Endothelial cell of umbilical vein (primary cell): Measurements from ENCODE around the gene CTNNA2. TPM values are rescaled to one million over a fixed set of nuclear protein-coding genes. Genes with fewer than 3 reads are reported as not detected.

ENCODE experiments used
- BruUV-seq: library from RNA; stranded (reverse); fragments of 400-500 nt; replicated peaks from 2 replicates; lab custom pipeline; 2021; lab: Mats Ljungman, UMichigan
- CTCF ChIA-PET: fragments of 300-600, 350-600 bp; sonication (Branson Sonifier 250); formaldehyde crosslinking; loops from one replicate; lab custom pipeline; 2021; ENCODE audit warnings: antibody characterized with exemption, inconsistent platforms; lab: Charles Lee
- POLR2A ChIA-PET: fragments of 300-600, 350-600 bp; sonication (Branson Sonifier 250); formaldehyde crosslinking; loops from one replicate; lab custom pipeline; 2021; ENCODE audit warnings: antibody characterized with exemption, inconsistent platforms; lab: Charles Lee
- DNase-seq: peaks from one replicate; pipeline ENCODE4 v3.0.0-alpha.2; 2011; ENCODE audit warnings: low read depth, low spot score
- FAIRE-seq: peaks from 2 replicates; lab custom pipeline; 2011; peaks lifted over from hg19 to GRCh38; lab: Jason Lieb, UNC
- H2AFZ ChIP-seq: 2 replicates; pipeline ENCODE4 v1.6.0; 2012; ENCODE audit warnings: low read depth, low read length, control low read depth, inconsistent platforms
- H3K27ac ChIP-seq: 2 replicates; pipeline ENCODE4 v1.5.1; 2011; ENCODE audit warnings: low read depth, mild to moderate bottlenecking, control low read depth, low read length, moderate library complexity; ENCODE audit not compliant: insufficient read depth
- H3K27me3 ChIP-seq, 2 experiments: 2 replicates each; pipeline versions ENCODE4 v1.6.0 to v1.6.1; 2011; ENCODE audit warnings: low read length in 2 of 2, mixed read lengths in 1 of 2; ENCODE audit not compliant: control insufficient read depth in 2 of 2, insufficient read depth in 2 of 2
- H3K36me3 ChIP-seq, 2 experiments: 2 replicates in 1 of 2; 3 replicates in 1 of 2; pipeline ENCODE4 v1.5.1; 2011; ENCODE audit warnings: low read length in 2 of 2, mild to moderate bottlenecking in 1 of 2, moderate library complexity in 1 of 2; ENCODE audit not compliant: control insufficient read depth in 2 of 2, insufficient read depth in 2 of 2; ENCODE audit errors: extremely low read depth in 1 of 2
- H3K4me1 ChIP-seq: 3 replicates; pipeline ENCODE4 v1.5.1; 2011; ENCODE audit warnings: mild to moderate bottlenecking, low read length; ENCODE audit not compliant: control insufficient read depth, insufficient read depth; ENCODE audit errors: extremely low read depth
- H3K4me2 ChIP-seq: 2 replicates; pipeline ENCODE4 v1.6.1; 2011; ENCODE audit warnings: low read length, control low read depth, mixed read lengths; ENCODE audit not compliant: insufficient read depth
- H3K4me3 ChIP-seq, 3 experiments: fragments of 200-600 bp in 1 of 3; sonication (generic), shearing (Covaris generic) in 1 of 3; replicated peaks in 1 of 3; 2 replicates each; pipeline ENCODE4 v1.5.1; 2011 to 2016; ENCODE audit warnings: control low read depth in 3 of 3, low read length in 3 of 3, mild to moderate bottlenecking in 2 of 3, inconsistent platforms in 1 of 3, low read depth in 1 of 3, moderate library complexity in 1 of 3; ENCODE audit not compliant: insufficient read depth in 1 of 3
- H3K79me2 ChIP-seq: 2 replicates; pipeline ENCODE4 v1.6.0; 2012; ENCODE audit warnings: low read length, inconsistent platforms; ENCODE audit not compliant: control insufficient read depth, insufficient read depth
- H3K9ac ChIP-seq: replicated peaks from 2 replicates; pipeline ENCODE3; 2011; ENCODE audit warnings: low read length, control low read depth; ENCODE audit not compliant: insufficient read depth; ENCODE audit errors: extremely low read depth
- H3K9me1 ChIP-seq: replicated peaks from 3 replicates; pipeline ENCODE4 v1.6.0; 2011; ENCODE audit warnings: mild to moderate bottlenecking, low read length; ENCODE audit not compliant: control insufficient read depth, insufficient read depth; ENCODE audit errors: extremely low read depth
- H3K9me3 ChIP-seq: replicated peaks from 2 replicates; pipeline ENCODE4 v1.5.1; 2012; ENCODE audit warnings: low read length, inconsistent platforms; ENCODE audit not compliant: control insufficient read depth, insufficient read depth
- H4K20me1 ChIP-seq: replicated peaks from 2 replicates; pipeline ENCODE3; 2011; ENCODE audit warnings: mild to moderate bottlenecking, low read length; ENCODE audit not compliant: control insufficient read depth, insufficient read depth; ENCODE audit errors: extremely low read depth
- FOS ChIP-seq: IDR thresholded peaks from 2 replicates; pipeline ENCODE4 v1.6.1; 2011; ENCODE audit warnings: mild to moderate bottlenecking, low read length, moderate library complexity, borderline replicate concordance; ENCODE audit not compliant: insufficient read depth
- GATA2 ChIP-seq: IDR thresholded peaks from 2 replicates; pipeline ENCODE4 v1.7.0; 2011; ENCODE audit warnings: low read depth, mild to moderate bottlenecking, moderate library complexity, mixed read lengths, low read length; ENCODE audit not compliant: insufficient read length, insufficient read depth
- JUN ChIP-seq: IDR thresholded peaks from 2 replicates; pipeline ENCODE4 v1.6.1; 2011; ENCODE audit warnings: borderline replicate concordance, low read depth; ENCODE audit not compliant: insufficient read length, insufficient read depth
- MAX ChIP-seq: IDR thresholded peaks from 2 replicates; pipeline ENCODE4 v1.6.1; 2011; ENCODE audit not compliant: insufficient read depth, insufficient read length
- MYC ChIP-seq: IDR thresholded peaks from one replicate; pipeline ENCODE4 v1.6.1; 2011; ENCODE audit warnings: mild to moderate bottlenecking, low read depth, low read length
- POLR2A ChIP-seq: IDR thresholded peaks from 2 replicates; pipeline ENCODE4 v1.6.1; 2012; ENCODE audit warnings: low read depth, mild to moderate bottlenecking, control low read depth, low read length
- POLR2AphosphoS5 ChIP-seq: IDR thresholded peaks from 2 replicates; pipeline ENCODE4 v1.6.1; 2012; ENCODE audit warnings: low read depth, mild to moderate bottlenecking, control low read depth, low read length, moderate library complexity; ENCODE audit not compliant: insufficient read depth
- dilution Hi-C: fragments of 300-500 bp; cut with MboI; formaldehyde crosslinking; loops from one replicate; pipeline ENCODE4 v1.15.0; 2019; ENCODE audit warnings: low sequenced_read_pairs; ENCODE audit not compliant: extremely low pct_ligation_motif_present
- intact Hi-C: fragments of 100-400 bp; cut with micrococcal nuclease; formaldehyde crosslinking; loops from one replicate; pipeline ENCODE4 v1.10.0; 2022
- polyA plus RNA-seq, 4 experiments: library from polyadenylated mRNA; depleted of rRNA in 3 of 4; stranded (reverse) in 3 of 4; unstranded in 1 of 4; fragments of >200 nt; gene quantifications; 2 replicates each; pipeline versions ENCODE4 v1.2.1 to v1.2.3, GENCODE V29; 2011 to 2012; ENCODE audit warnings: missing spikeins in 1 of 4
- total RNA-seq: library from RNA; stranded (reverse); gene quantifications from 2 replicates; pipeline ENCODE4 v1.2.3, GENCODE V29; 2021

The CTNNA2 gene
- total and polyA plus RNA-seq, 2 donors (not counting 3 experiments of a cell fraction or from before 2014, with no cell fraction given) = not detected

GRCh38 chr2:79857888-79858287 lies 345.0 kb downstream of the CTNNA2 start:
- POLR2A ChIA-PET = no interaction called here
- H3K4me2 ChIP-seq = no peak overlapping the region
- TF ChIP-seq MAX (no peak), MYC (no peak)

GRCh38 chr2:79860228-79861058 lies 347.6 kb downstream of the CTNNA2 start:
- no peak for DNase-seq
- CTCF ChIA-PET = no interaction called here
- intact Hi-C loops = no loop called here

More at GRCh38 chr2:79857888-79858287, 345.0 kb downstream of the CTNNA2 start:
- no peak for DNase-seq
- CTCF ChIA-PET = no interaction called here
- H3K36me3 ChIP-seq = no peaks in the 10 kb centered on the region
- dilution Hi-C loops (no loop called here), intact Hi-C loops (no loop called here)
- H3K9me3 ChIP-seq = peaks cover 3% of the 10 kb centered on the region
- H3K27ac ChIP-seq = no peak overlapping the region
- no TSS peak for BruUV-seq
- no peaks in the 10 kb centered on the region for H3K4me1 ChIP-seq
- no peak overlapping the region for H2AFZ ChIP-seq
- H3K4me3 ChIP-seq = no peak overlapping the region
- no peaks in the 10 kb centered on the region for H3K9me1 ChIP-seq
- no peak for FAIRE-seq
- H3K27me3 ChIP-seq = no peaks in the 10 kb centered on the region
- no peaks in the 10 kb centered on the region for H4K20me1 ChIP-seq
- no peak overlapping the region for H3K9ac ChIP-seq
- H3K79me2 ChIP-seq = no peaks in the 10 kb centered on the region

More at GRCh38 chr2:79860228-79861058, 347.6 kb downstream of the CTNNA2 start:
- H3K4me1 ChIP-seq = no peaks in the 10 kb centered on the region
- no peaks in the 10 kb centered on the region for H4K20me1 ChIP-seq
- H3K27me3 ChIP-seq = no peaks in the 10 kb centered on the region
- no peak overlapping the region for H3K4me2 ChIP-seq
- H3K9me3 ChIP-seq = peaks cover 3% of the 10 kb centered on the region
- no peak overlapping the region for H3K27ac ChIP-seq
- POLR2A ChIA-PET = no interaction called here
- no peaks in the 10 kb centered on the region for H3K36me3 ChIP-seq
- no peak overlapping the region for H3K4me3 ChIP-seq
- no peaks in the 10 kb centered on the region for H3K9me1 ChIP-seq
- no TSS peak for BruUV-seq
- dilution Hi-C loops = no loop called here
- no peaks in the 10 kb centered on the region for H3K79me2 ChIP-seq
- FAIRE-seq = no peak
- TF ChIP-seq POLR2A (no peak), GATA2 (no peak), MYC (no peak), JUN (no peak), FOS (no peak), POLR2AphosphoS5 (no peak)
- no peak overlapping the region for H2AFZ ChIP-seq
- no peak overlapping the region for H3K9ac ChIP-seq
